Right lobe of liver (tissue), 4 donors: ENCODE results near the gene PABPN1.

Experiments
- CTCF ChIP-seq, 4 donors: fragments of 200-600 bp in 3 of 4; fragments of 450-650 bp in 1 of 4; IDR thresholded peaks; one replicate each; pipeline versions ENCODE4 v1.5.1 to v1.8.0; 2016 to 2022; ENCODE audit warnings: antibody characterized with exemption in 4 of 4, mild to moderate bottlenecking in 2 of 4
- POLR2A ChIP-seq: fragments of 450-650 bp; IDR thresholded peaks from one replicate; pipeline ENCODE4 v1.6.1; 2017; ENCODE audit warnings: antibody characterized with exemption, mild to moderate bottlenecking
- donor health status: DM: no; HTN: no; CAD: no.
- donor health status: DM: no; HTN: no; CAD: no.
- donor health status: DM: no; HTN: yes; CAD: no.

- no peak for TF ChIP-seq CTCF (IDR thresholded peaks at IDR 0.05)
- no peak for TF ChIP-seq POLR2A
Measured at GRCh38 chr14:23361320-23361719, 40.1 kb downstream of the PABPN1 start.
